SK-N-SH treated with all-trans-retinoic acid at 6 μM for 48 hours (cell line): ENCODE measurements around the gene TP53BP2.

ENCODE experiments used
- ARNTL ChIP-seq: fragments of 450-650 bp; formaldehyde crosslinking; IDR thresholded peaks from 2 replicates; pipeline ENCODE4 v1.5.0; 2020; ENCODE audit warnings: low read depth, mild to moderate bottlenecking, moderate library complexity, borderline replicate concordance
- OSR1 ChIP-seq: fragments of 250-450 bp; sonication (Bioruptor Pico); IDR thresholded peaks from 2 replicates; pipeline ENCODE4 v1.8.0; 2022; ENCODE audit warnings: moderate library complexity, mild to moderate bottlenecking, inconsistent platforms
- PATZ1 ChIP-seq: fragments of 250-450 bp; sonication (Bioruptor Pico); IDR thresholded peaks from 2 replicates; pipeline ENCODE4 v1.8.0; 2020; ENCODE audit warnings: mild to moderate bottlenecking, moderate library complexity, borderline replicate concordance
- SNAI2 ChIP-seq: fragments of 250-450 bp; sonication (Bioruptor Pico); IDR thresholded peaks from 2 replicates; pipeline ENCODE4 v1.5.0; 2020; ENCODE audit warnings: mild to moderate bottlenecking, moderate library complexity
- ZFP3 ChIP-seq: fragments of 250-450 bp; sonication (Bioruptor Pico); IDR thresholded peaks from 2 replicates; pipeline ENCODE4 v1.5.0; 2020; ENCODE audit warnings: mild to moderate bottlenecking, moderate library complexity
- ZFP30 ChIP-seq: fragments of 450-650 bp; formaldehyde crosslinking; IDR thresholded peaks from 2 replicates; pipeline ENCODE4 v1.5.0; 2022; ENCODE audit warnings: mild to moderate bottlenecking, moderate library complexity
- ZNF70 ChIP-seq: fragments of 450-650 bp; formaldehyde crosslinking; IDR thresholded peaks from 2 replicates; pipeline ENCODE4 v1.5.0; 2020; ENCODE audit warnings: mild to moderate bottlenecking, moderate library complexity
- TF ChIP-seq, protein P1 (sequence below): fragments of 250-450 bp; sonication (Bioruptor Pico); IDR thresholded peaks from 2 replicates; pipeline ENCODE4 v1.5.1; 2020; ENCODE audit warnings: low read depth, mild to moderate bottlenecking, moderate library complexity
- TF ChIP-seq, protein P2 (sequence below): fragments of 250-450 bp; sonication (Bioruptor Pico); IDR thresholded peaks from 2 replicates; pipeline ENCODE4 v1.8.0; 2021; ENCODE audit warnings: low read depth, mild to moderate bottlenecking, moderate library complexity, borderline replicate concordance

GRCh38 chr1:223755992-223756775 lies 89.6 kb downstream of the TP53BP2 start:
- TF ChIP-seq, protein P1, sequence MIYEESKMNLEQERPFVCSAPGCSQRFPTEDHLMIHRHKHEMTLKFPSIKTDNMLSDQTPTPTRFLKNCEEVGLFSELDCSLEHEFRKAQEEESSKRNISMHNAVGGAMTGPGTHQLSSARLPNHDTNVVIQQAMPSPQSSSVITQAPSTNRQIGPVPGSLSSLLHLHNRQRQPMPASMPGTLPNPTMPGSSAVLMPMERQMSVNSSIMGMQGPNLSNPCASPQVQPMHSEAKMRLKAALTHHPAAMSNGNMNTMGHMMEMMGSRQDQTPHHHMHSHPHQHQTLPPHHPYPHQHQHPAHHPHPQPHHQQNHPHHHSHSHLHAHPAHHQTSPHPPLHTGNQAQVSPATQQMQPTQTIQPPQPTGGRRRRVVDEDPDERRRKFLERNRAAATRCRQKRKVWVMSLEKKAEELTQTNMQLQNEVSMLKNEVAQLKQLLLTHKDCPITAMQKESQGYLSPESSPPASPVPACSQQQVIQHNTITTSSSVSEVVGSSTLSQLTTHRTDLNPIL (CRISPR knock-in tag): no peak
- no peak for TF ChIP-seq PATZ1 (CRISPR knock-in tag)
- TF ChIP-seq, protein P2, sequence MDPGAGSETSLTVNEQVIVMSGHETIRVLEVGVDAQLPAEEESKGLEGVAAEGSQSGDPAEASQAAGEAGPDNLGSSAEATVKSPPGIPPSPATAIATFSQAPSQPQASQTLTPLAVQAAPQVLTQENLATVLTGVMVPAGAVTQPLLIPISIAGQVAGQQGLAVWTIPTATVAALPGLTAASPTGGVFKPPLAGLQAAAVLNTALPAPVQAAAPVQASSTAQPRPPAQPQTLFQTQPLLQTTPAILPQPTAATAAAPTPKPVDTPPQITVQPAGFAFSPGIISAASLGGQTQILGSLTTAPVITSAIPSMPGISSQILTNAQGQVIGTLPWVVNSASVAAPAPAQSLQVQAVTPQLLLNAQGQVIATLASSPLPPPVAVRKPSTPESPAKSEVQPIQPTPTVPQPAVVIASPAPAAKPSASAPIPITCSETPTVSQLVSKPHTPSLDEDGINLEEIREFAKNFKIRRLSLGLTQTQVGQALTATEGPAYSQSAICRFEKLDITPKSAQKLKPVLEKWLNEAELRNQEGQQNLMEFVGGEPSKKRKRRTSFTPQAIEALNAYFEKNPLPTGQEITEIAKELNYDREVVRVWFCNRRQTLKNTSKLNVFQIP: no peak
- TF ChIP-seq SNAI2 (CRISPR knock-in tag): no peak
- no peak for TF ChIP-seq ZFP3
- no peak for TF ChIP-seq OSR1 (CRISPR knock-in tag)
- TF ChIP-seq ZFP30: no peak
- TF ChIP-seq ARNTL (CRISPR knock-in tag): no peak
- no peak for TF ChIP-seq ZNF70
